ENCODE measurements around the gene ABCG1.

The ABCG1 gene

GRCh38 chr21:42295845-42296244 lies 76.9 kb downstream of the ABCG1 start:
- no peak overlapping the region for H3K4me3 ChIP-seq (IDR thresholded peaks at IDR 0.05; ENCODE audit: insufficient read depth, low read depth, low read length)
- no peak overlapping the region for H2AFZ ChIP-seq (ENCODE audit: low read depth)
- no peak overlapping the region for H3K9ac ChIP-seq
- H4K20me1 ChIP-seq (ENCODE audit: insufficient read depth): no peaks in the 10 kb centered on the region
- H3K4me2 ChIP-seq: no peak overlapping the region
- H3K36me3 ChIP-seq (ENCODE audit: insufficient read depth): no peaks in the 10 kb centered on the region
- no peak overlapping the region for H3K27ac ChIP-seq
- no peaks in the 10 kb centered on the region for H3K79me2 ChIP-seq (ENCODE audit: insufficient read depth, low read depth)
- no peaks in the 10 kb centered on the region for H3K4me1 ChIP-seq (ENCODE audit: low read depth, poor library complexity, severe bottlenecking)
- H3K27me3 ChIP-seq (ENCODE audit: insufficient read depth, low read depth): peaks cover 3% of the 10 kb centered on the region; the same call in 1 of the 2 replicates
- TF ChIP-seq CTCF (conservative IDR thresholded peaks at IDR 0.05; ENCODE audit: low read depth, low read length): no peak

- no peak overlapping the region for H3K27ac ChIP-seq
- H4K20me1 ChIP-seq (ENCODE audit: insufficient read depth): no peaks in the 10 kb centered on the region
- H3K4me2 ChIP-seq: no peak overlapping the region
- peaks cover 3% of the 10 kb centered on the region; the same call in 1 of the 2 replicates for H3K27me3 ChIP-seq (ENCODE audit: insufficient read depth, low read depth)
- H3K4me3 ChIP-seq (IDR thresholded peaks at IDR 0.05; ENCODE audit: insufficient read depth, low read depth, low read length): no peak overlapping the region
- no peaks in the 10 kb centered on the region for H3K4me1 ChIP-seq (ENCODE audit: low read depth, poor library complexity, severe bottlenecking)
- H3K9ac ChIP-seq: no peak overlapping the region
- no peak overlapping the region for H2AFZ ChIP-seq (ENCODE audit: low read depth)
- H3K79me2 ChIP-seq (ENCODE audit: insufficient read depth, low read depth): no peaks in the 10 kb centered on the region
- no peaks in the 10 kb centered on the region for H3K36me3 ChIP-seq (ENCODE audit: insufficient read depth)
- no peak for TF ChIP-seq CTCF (conservative IDR thresholded peaks at IDR 0.05; ENCODE audit: low read depth, low read length)
Observed at GRCh38 chr21:42296501-42296900, 77.6 kb downstream of the ABCG1 start.

- no peak overlapping the region for H3K27ac ChIP-seq
- H2AFZ ChIP-seq (ENCODE audit: low read depth): no peak overlapping the region
- H3K36me3 ChIP-seq (ENCODE audit: insufficient read depth): no peaks in the 10 kb centered on the region
- no peak overlapping the region for H3K4me3 ChIP-seq (IDR thresholded peaks at IDR 0.05; ENCODE audit: insufficient read depth, low read depth, low read length)
- H3K4me2 ChIP-seq: no peak overlapping the region
- no peaks in the 10 kb centered on the region for H4K20me1 ChIP-seq (ENCODE audit: insufficient read depth)
- H3K9ac ChIP-seq: no peak overlapping the region
- no peak for TF ChIP-seq CTCF (conservative IDR thresholded peaks at IDR 0.05; ENCODE audit: low read depth, low read length)
- no peaks in the 10 kb centered on the region for H3K4me1 ChIP-seq (ENCODE audit: low read depth, poor library complexity, severe bottlenecking)
- no peaks in the 10 kb centered on the region for H3K79me2 ChIP-seq (ENCODE audit: insufficient read depth, low read depth)
- peaks cover 3% of the 10 kb centered on the region; the same call in 1 of the 2 replicates for H3K27me3 ChIP-seq (ENCODE audit: insufficient read depth, low read depth)
Observed at GRCh38 chr21:42297377-42297776, 78.4 kb downstream of the ABCG1 start.

GRCh38 chr21:42298237-42298636 lies 79.3 kb downstream of the ABCG1 start:
- peaks cover 3% of the 10 kb centered on the region; the same call in 1 of the 2 replicates for H3K27me3 ChIP-seq (ENCODE audit: insufficient read depth, low read depth)
- no peak overlapping the region for H3K27ac ChIP-seq
- no peaks in the 10 kb centered on the region for H4K20me1 ChIP-seq (ENCODE audit: insufficient read depth)
- no peaks in the 10 kb centered on the region for H3K79me2 ChIP-seq (ENCODE audit: insufficient read depth, low read depth)
- H3K4me1 ChIP-seq (ENCODE audit: low read depth, poor library complexity, severe bottlenecking): no peaks in the 10 kb centered on the region
- H3K4me2 ChIP-seq: no peak overlapping the region
- H3K9ac ChIP-seq: no peak overlapping the region
- no peak overlapping the region for H2AFZ ChIP-seq (ENCODE audit: low read depth)
- H3K36me3 ChIP-seq (ENCODE audit: insufficient read depth): no peaks in the 10 kb centered on the region
- no peak overlapping the region for H3K4me3 ChIP-seq (IDR thresholded peaks at IDR 0.05; ENCODE audit: insufficient read depth, low read depth, low read length)
- no peak for TF ChIP-seq CTCF (conservative IDR thresholded peaks at IDR 0.05; ENCODE audit: low read depth, low read length)

Measured in KMS-11 (cell line).